Left renal pelvis (tissue), 4 donors: ENCODE data around the gene DAPL1. TPM values are rescaled to one million over a fixed set of nuclear protein-coding genes. Genes with fewer than 3 reads are reported as not detected.

Source experiments
- DNase-seq, 4 donors: peaks; one replicate each; pipeline ENCODE4 v3.0.0-alpha.2; 2013; ENCODE audit warnings: low read depth in 4 of 4, low spot score in 3 of 4
- polyA plus RNA-seq, 4 donors: library from polyadenylated mRNA; unstranded; fragments of 120-200 nt; gene quantifications; one replicate each; pipeline ENCODE4 v1.2.1, GENCODE V29; 2013; ENCODE audit not compliant: insufficient read length in 4 of 4

DAPL1 gene, protein sequence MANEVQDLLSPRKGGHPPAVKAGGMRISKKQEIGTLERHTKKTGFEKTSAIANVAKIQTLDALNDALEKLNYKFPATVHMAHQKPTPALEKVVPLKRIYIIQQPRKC
- polyA plus RNA-seq, result 10 to 100 TPM; 28.4 to 43.7 (median 38.6) TPM

DNA sequence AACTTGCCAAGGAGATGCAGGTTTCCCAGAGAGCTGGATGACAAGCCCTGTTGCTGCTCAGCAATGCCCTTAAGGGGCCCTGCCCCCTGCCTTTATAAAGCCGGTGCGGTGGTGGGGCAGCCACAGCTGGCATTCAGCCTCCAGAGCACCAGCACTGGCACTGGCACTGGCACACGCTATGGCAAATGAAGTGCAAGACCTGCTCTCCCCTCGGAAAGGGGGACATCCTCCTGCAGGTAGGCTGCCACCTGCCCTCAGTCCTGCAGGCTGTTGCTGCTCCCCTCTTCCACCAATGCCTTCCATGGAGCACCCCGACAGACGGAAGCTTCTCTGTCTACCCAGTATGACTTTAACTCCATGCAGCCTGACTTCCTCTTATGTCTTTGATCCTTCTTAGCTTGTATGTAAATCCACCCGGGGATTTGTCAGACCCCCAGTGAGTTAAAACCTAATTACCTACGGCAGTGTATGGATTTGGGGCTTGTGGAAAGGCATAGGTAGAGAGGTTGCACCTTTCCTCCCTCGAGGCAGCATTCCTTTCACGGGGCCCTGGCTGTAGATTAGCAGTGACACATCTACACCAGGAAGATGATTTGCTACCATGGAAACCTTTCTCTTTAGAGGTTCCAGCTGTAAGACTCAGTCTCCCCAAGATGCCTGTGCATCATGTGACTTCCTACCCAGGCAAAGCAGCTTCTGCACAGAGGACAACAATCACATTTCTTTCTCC, at the start of gene DAPL1:
Gene DAPL1 (plus strand): TSS at position 123 of the 730 bp plus-strand sequence. CDS start 56 bp downstream, at position 179.
- DNase-seq, result no peak

DNA sequence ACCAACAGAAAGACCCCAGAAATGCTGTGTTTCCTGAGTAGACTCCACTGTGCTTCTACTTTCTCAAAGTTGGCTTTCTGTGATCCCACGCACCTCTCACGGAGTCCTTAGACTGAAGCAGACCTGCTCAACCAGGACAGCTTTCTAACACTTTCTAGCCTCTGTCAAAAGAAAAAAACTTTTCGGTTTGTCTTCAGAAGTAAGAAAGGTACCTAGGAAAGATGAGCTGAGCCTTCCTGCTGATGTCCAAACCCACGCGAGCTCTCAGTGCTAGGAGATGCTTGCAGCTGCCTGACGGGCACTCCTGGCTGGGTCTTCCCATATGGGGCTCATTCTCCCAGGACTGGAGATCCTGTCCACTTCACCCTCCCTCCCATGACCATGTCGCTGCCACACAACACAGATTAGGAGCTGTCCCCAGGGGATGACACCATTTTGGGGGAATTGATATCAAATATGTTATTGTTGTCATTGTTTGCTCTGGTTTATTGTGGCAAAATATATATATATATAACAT, 49.2 kb upstream of the DAPL1 start:
- DNase-seq, result no peak

DNA sequence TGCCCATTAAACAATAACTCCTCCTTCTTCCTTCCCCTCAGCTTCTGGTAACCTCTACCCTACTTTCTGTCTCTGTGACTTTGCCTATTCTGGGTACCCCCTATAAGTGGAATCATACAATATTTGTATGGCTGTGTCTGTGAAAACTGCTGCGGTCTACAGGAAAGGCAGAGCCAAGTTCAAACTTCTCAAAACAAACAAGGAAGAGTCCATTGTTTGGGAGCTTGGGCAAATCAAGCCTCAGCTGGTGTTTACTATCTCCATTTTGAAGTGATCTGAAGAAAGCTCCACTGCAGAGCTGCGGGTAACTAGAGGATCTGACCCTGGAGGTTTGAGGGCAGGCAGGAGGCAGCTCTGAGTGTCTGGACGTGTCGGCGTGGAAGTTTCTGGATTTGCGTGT, 48.6 kb upstream of the DAPL1 start:
- DNase-seq, result no peak

DNA sequence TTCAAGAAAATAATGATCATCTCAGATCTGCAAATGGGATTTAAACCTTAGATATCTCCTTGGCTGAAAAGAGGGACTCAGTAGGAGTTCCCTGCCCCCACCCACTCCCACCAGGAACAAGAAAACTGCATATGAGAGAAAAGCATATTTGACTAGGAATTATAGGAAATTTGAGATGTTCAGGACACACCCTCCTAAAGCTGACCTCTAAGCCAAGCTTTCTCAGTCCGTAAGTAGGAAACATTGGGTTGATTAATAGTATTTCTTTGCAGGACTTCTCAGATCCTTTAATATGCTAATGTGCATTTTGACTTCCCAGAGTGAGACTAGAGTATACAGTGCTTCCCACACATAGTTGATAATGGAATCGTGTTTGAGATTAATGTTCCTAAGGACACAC, 47.8 kb upstream of the DAPL1 start:
- no peak for DNase-seq

DNA sequence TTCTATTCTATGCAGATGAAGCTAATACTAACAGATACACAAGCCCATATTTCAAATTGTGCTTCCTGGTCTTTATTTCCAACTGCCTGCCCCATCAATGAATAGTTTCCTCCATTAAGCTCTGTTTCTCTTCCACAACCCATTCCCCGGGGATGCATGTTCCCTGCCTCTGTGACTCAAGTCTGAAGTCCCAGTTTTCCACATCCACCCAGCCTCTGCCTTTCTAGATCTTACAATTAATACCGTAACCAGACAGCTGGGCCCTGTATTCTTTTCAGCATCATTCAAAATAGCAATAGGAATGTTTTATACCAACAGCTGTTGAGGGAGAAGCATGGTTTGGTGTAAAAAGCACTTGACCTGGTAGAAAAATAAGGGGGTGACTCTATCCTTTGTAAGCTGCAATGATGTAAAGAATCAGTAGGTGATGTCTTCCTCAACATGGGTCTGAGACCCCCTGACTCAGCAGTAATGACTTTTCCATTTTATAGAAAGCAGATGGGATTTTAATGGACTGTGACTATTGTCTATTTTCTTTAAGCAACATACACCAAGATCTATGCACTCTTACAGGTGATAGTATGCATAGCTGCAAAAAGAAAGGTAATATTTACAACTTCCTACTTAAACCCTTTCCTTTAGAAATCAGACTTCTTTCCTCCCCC, 46.1 kb upstream of the DAPL1 start:
- DNase-seq, result no peak

DNA sequence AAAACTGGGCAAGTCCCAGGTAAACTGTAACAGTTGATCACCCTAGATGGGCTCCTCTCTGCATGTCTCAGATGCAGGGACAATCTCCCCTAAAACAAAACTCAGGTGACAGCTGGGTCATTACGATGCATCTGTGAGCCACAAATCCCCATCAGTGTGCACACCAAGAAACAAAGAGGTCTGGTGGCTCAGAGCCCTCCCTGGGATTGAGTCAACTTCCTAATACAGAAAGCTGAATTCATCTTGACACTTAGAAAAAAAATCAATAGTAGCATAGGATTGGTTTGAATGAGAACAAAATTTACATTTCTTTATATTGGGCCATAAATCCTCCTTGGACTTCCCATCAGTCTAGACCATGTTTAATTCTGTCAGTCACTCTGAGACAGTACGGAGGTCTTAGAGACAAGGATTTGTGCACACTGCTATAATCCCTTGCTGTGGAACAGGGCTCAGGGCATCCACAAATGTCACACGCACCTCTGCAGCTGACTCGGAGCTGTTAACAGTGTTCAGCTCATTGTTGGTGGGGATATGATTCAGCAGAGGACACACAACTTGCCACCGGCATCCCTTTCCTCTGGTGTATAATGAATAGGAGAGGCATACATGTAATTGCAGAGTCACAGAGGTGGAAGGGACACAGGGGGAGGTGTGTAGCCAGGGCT, 44.5 kb upstream of the DAPL1 start:
- no peak for DNase-seq

DNA sequence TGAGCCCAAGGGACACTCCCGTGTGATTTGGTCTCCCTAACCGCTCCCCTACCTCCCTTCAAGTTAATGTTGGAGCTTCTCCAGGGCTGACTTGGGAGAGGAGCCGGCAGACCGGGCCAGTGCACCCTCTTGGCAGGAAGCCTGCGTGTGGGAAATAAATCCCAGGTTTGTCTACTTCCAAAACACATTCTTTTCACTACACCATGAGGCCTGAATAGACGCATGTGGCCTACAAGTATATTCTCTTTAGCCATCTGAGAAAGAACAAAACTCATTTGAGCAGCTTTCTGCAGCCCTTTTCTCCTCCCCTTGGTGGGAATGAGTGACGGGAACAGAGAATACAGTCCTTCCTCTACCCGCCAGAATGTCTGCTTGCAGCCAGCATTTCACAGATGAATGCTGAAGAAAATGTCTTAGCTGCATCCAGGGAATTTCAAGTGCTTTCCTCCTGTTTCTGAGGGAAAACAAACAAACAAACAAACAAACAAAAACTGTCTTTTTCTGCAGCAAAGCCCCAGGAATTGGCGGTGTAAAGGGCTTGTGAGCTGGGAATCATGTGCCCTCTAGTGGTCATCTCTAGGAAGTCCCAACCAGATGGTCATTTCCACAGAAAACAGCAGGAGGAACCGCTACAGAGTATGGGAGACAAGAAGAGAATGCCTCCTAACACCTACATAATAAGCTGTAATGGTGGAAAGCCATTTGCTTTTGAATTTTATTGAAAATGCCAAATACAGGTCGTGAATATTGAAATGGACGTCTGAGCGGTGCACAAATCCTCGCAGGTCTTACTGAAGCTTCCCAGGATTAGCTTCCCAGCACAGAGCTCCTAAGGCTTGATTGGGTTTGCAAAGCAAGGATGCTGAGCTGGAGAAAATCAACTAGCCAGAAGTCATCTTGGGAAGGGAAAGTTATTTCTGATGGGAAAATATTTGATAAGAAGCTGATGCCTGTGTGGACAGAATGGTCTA, 41.2 kb upstream of the DAPL1 start:
- DNase-seq, result peak in 3 of 4 donors; percentile 53 to 68 (median 64)

DNA sequence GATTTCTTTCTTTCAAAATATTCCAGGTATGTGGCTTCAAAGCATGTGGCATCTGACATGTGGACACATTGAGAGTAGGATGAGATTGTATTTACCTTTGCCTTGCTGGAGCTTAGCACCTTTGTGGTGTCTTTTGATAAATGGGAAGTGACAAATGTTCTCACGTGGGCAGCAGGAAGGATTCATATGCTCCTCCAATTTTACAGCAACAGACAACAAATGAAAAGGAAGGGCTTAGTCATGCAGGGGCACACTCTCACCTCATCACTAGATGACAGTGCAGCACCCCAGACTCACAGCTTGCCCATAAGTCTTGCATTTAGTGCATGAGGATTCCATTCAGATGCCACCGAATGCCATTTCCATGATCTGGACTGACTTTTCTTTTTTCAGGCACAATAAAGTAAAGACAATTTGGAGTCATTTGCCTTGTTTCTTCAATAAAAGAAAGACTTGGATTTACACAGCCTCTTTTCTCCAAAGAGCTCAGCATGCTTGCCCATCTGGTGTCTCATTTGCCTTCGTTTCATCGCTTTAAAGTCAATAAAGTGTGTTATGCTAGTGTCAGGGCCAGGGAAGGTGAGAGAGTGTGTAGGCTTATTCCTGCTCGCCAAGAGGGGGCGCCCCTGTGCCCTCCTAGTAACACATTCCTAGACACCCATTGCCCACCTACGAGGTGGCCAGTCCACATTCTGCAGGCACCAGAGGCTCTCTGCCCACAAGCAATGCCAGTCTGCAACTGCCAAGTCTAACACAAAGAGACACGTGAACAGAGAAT, 39.6 kb upstream of the DAPL1 start:
- DNase-seq, result no peak

DNA sequence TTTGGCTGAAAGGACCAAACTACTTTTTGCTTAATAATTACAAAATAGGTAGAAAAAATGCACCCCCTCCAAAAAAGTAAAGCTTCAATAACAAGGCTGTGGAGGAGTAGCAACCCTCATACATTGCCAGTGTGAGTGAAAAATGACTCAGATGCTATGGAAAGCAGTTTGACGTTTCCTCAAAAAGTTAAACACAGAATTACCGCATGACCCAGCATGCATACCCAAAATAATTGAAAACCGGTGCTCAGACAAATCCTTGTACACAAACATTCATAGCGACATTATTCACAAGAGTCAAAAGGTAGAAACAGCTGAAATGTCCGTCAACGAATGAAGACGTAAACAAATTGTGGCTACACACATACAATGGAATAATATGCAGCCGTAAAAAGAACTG, 38.8 kb upstream of the DAPL1 start:
- DNase-seq, result no peak

DNA sequence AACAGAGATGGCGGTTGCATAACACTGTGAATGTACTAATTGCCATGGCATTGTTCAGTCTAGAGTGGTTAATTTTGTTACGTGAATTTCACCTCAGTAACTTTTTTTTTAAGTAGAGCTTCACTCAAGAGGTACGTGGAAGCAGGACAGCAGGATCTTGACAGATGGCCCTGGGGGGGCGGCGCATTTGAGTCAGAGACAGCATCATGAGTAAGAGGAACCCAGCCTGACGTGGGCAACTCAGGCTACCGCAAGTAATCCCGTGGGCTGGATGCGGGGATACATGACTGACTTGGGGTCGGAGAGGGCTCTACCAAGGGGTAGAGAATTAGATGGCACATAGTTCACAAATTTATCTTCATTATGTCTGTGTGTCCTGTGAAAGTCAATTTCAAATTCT, 38.1 kb upstream of the DAPL1 start:
- DNase-seq, result no peak

DNA sequence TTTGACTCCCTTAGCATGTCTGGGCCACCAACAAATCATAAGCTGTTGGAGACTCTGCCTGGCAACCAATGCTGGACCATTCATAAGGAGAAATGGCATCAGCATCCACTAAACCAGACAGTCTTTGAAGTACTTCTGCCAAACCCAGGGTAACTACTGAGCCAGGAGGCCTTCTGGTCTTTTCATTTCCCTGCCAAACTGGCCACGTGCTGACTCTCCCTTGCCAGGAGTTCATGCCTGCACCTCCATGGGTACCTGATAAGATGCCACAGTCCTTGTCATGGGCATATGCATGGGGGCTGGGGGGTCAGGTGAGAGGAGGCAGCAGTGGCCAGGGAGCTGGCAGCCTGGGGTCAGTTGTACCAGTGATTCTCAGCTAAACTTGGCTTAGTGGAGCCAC, 34.2 kb upstream of the DAPL1 start:
- no peak for DNase-seq

DNA sequence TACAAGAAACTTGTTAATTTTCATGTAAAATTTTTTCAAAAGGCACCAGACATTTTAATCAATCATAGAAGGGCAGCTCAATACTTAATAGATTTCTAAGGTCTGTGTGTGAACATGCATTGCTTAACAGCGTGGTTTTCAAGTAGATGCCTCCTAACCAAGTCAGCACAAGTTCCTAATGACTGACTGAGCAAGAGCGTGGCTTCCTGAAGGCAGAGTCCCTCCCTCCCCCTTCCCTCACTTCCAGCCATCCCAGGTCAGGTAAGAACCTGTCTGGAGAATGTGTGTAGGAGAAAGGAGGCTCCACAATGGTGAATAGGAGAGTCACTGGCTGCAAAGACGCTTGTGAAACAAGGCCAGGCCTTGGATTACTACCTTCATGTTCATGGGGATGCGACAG, 33.5 kb upstream of the DAPL1 start:
- DNase-seq, result no peak

DNA sequence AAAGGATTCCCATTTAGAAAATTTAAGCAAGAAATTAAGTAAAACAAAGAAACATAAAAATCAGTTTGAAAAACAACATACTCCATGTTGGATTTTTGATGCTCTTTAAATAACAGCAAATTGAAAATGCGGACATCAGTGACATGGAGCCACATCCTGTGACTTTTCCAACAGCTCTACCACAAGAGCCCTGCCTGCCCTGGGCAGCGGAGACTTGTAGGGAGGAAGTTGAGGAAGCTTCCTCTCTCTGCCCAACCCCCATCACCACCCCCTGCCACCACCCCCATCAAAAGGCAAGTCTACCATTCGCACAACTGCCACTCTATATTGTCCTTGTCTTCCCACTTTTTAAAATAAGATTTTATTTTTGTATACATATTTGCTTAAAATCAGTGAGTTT, 32.8 kb upstream of the DAPL1 start:
- no peak for DNase-seq

DNA sequence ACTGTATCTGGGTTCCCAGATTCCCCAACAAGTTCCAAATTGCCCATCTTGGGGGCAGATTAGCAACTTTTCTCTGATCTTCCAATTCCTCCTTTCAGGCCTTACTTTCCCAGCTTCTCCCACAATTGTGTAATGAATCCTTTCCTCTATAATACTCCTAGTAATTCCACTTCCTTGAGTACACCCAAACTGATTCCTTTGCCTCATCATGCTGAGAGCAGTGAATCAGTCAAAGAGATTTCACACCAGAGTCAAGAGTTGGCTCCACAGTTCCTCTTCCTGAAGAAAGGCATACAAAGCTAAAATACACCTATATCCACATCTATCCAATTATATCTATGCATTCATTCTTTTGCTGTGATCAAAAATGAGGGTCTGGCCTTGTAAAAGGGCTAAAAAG, 28.6 kb upstream of the DAPL1 start:
- DNase-seq, result no peak

DNA sequence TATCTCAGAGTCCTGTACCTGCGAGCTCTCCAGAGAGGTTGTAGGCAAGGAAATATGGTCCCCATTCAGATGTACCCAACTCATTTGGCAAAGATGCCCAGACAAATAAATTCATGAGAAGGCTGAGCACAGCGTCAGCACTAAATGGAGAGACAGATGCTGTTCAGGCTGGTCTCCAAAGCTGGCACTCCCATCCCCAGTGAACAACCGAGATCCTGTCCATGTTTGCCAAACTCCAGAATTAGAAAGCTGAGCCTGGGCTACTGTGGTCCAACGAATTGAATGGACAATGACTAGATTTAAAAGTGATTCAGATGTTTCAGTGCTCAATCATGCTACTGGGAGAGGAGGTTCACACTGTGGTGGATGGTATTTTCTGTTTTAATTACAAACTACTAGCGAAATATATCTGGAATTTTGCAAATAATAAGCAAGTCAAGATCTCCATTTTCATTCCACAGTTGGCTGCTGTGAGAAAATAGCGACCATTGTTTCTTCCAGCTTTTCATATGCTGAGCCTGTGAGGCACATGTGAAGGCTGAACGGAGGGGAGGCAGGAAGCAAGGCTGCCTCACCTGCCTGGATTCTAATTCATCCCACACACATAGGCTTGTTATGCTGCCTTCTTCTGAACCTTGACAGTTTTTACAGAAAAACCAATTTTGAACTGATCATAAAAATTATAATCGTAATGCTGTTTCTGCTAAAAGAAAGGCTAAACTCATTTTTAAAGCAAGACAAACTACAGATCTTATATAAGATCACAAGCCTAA, 22.6 kb upstream of the DAPL1 start:
- DNase-seq, result no peak

DNA sequence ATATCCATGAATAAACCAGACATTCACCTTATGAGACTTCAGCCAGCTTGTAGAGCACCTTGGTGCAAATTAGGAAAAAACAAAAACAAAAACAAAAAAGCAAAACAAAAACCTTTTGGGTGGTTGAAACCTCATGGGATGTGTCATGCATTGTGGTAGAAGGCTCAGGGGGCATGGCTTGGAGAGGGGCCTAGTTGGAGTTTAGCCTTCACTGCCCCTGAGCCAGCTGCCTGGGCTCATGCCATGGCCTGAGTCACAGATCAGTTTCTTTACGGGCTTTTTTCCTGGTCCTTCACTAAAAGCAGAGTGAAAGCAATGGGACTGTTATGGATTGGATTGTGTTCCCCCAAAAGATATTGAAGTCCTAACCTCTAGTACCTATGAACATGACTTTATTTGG, 22.0 kb upstream of the DAPL1 start:
- no peak for DNase-seq

DNA sequence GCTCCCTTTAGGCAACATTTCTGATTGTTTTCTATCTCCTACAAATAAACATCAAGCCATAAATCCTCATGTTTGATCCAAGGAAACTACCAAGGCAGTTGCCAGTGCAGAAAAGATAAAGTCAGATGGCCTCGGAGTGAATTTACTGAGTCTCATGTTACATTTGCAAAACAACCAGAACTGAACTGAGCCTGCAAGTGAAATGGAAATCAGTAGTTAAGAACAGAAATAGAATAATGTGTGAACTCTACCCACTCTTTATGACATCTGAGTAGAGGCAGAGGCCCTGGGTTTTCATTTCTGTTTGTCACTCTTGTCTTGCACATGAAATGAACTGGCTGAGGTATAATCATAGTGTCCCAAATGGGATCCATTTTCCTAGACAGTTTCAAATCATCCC, 20.4 kb upstream of the DAPL1 start:
- DNase-seq, result no peak

DNA sequence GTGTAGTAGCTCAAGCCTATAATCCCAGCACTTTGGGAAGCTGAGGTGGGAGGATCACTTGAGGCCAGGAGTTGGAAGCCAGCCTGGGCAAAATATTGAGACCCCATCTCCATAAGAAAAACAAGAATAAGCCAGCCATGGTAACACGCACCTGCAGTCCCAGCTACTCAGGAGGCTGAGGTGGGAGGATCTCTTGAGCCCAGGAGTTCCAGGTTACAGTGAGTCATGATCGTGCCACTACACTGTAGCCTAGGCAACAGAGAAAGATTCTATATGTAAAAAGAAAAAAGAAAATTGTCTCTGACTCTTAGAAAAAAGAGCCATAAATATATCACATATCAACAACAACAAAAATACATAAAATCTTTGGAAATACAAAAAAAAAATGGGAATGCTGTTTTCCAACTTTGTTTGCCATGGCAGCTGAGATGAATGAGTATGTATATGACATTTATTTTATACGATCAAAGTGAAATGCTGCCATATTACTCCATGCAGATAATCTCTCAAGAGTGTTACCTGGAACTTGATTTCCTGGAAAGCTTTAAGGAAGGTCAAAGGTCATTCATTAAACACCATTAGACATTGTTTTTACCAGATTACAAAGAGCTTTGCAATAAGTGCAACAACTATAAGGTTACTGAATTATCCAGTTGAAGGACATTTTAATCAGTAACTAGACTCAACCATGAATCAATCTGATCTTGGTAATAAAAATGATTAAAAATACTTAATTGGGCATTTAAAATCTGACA, 19.7 kb upstream of the DAPL1 start:
- no peak for DNase-seq
